H1 (cell line): Measurements from ENCODE around the gene SLC39A13. TPM values are rescaled to one million over a fixed set of nuclear protein-coding genes. Genes with fewer than 3 reads are reported as not detected.

Experiments used
- CBX8 ChIP-seq: fragments of 300-800, 300-1000 bp; sonication (generic); IDR thresholded peaks from 2 replicates; pipeline ENCODE4 v1.7.1; 2016; ENCODE audit warnings: low read depth, low read length, borderline replicate concordance
- GABPA ChIP-seq: IDR thresholded peaks from 2 replicates; pipeline ENCODE4 v1.6.1; 2011; ENCODE audit warnings: mild to moderate bottlenecking, low read length, moderate library complexity, borderline replicate concordance; ENCODE audit not compliant: insufficient read depth
- HDAC2 ChIP-seq, 2 experiments: fragments of 300-600 bp in 1 of 2; sonication (generic) in 1 of 2; IDR thresholded peaks; 2 replicates each; pipeline ENCODE4 v1.6.1; 2011 to 2012; ENCODE audit warnings: low read depth in 2 of 2, low read length in 2 of 2, mild to moderate bottlenecking in 2 of 2, moderate library complexity in 2 of 2, borderline replicate concordance in 1 of 2, inconsistent platforms in 1 of 2
- SP1 ChIP-seq: IDR thresholded peaks from 2 replicates; pipeline ENCODE4 v1.6.1; 2011; ENCODE audit warnings: low read depth, low read length
- SRF ChIP-seq: IDR thresholded peaks from 2 replicates; pipeline ENCODE4 v1.6.1; 2011; ENCODE audit warnings: mild to moderate bottlenecking, low read depth, low read length, moderate library complexity
- TBP ChIP-seq: IDR thresholded peaks from 2 replicates; pipeline ENCODE4 v1.6.1; 2011; ENCODE audit warnings: low read depth, low read length, improper control_type of control experiment
- TCF12 ChIP-seq: IDR thresholded peaks from 2 replicates; pipeline ENCODE4 v1.6.1; 2011; ENCODE audit warnings: low read depth, mild to moderate bottlenecking, low read length
- polyA plus RNA-seq, 7 experiments: library from polyadenylated mRNA; depleted of rRNA in 3 of 7; stranded (reverse) in 5 of 7; unstranded in 2 of 7; fragments of >200 nt in 5 of 7; fragments of 200-250 nt in 2 of 7; gene quantifications; 1 replicate in 5 of 7; 2 replicates in 1 of 7; 4 replicates in 1 of 7; pipeline versions ENCODE4 v1.2.1 to v1.2.3, GENCODE V29; 2011 to 2013; ENCODE audit warnings: missing spikeins in 2 of 7, mixed read lengths in 2 of 7
- total RNA-seq: library from RNA; stranded (reverse); fragmentation: NEBNext Ultra II Directional; extraction: Animal tissue kit (Norgen Biotek cat#: 25700); gene quantifications from 2 replicates; pipeline ENCODE4 v1.2.1, GENCODE V29; 2021
- TF ChIP-seq, protein P1 (sequence below): IDR thresholded peaks from 2 replicates; pipeline ENCODE4 v1.6.1; 2011; ENCODE audit warnings: low read depth, mild to moderate bottlenecking, low read length; ENCODE audit not compliant: insufficient read depth

SLC39A13 gene
- total and polyA plus RNA-seq, 2 of the 8 experiments (the other 6 are each of a cell fraction or from before 2014, with no cell fraction given), result 23.2 to 30.0 TPM

DNA sequence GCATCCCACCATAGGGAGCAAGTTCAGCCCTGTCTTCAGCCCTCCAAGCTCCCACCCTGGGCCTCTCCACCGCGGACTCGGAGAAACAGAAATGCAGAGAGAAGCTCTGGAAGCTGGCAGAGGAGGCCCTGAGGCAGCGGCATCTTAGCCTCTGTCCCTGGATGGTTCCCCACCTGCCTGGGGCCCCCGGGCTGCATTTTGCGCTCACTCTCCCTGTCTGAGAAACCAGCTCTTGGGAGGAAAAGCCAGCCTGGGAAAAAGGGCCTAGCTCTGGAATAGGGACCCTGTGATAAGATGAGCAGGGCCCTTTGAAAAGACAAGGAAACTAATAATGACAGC is 18.0 kb upstream of the SLC39A13 start (continued):
- TF ChIP-seq SRF, result no peak
- no peak for TF ChIP-seq TCF12
- no peak for TF ChIP-seq CBX8
- TF ChIP-seq, protein P1, sequence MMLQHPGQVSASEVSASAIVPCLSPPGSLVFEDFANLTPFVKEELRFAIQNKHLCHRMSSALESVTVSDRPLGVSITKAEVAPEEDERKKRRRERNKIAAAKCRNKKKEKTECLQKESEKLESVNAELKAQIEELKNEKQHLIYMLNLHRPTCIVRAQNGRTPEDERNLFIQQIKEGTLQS, result no peak
- no peak for TF ChIP-seq GABPA
- TF ChIP-seq HDAC2 (IDR thresholded peaks at IDR 0.05; ENCODE audit: borderline replicate concordance in 1 of 2, low read depth in 2 of 2, low read length in 2 of 2), result no peak
- TF ChIP-seq SP1, result no peak
- no peak for TF ChIP-seq TBP
